Activated naive CD8-positive, alpha-beta T cell treated with anti-CD3 and anti-CD28 coated beads, Interleukin-2, amount 50 U/mL, for 24 hours (primary cell): Measurements from ENCODE around the gene CD163L1.
"Not testable (repeated sequence)": the region's sequence is repeated elsewhere in the genome, so short reads cannot be mapped to it uniquely, and the experiment has no call there.

Experiments
- ATAC-seq: fragments of 150-1000 bp; cut with Tn5 transposase; one replicate; pipeline ENCODE4 v1.10.0; 2021
- DNase-seq: peaks from one replicate; pipeline ENCODE4 v3.0.0; 2021
- H3K27ac Mint-ChIP-seq: one replicate; pipeline ENCODE4 v1.8.0; 2021; ENCODE audit warnings: mild to moderate bottlenecking, mixed read lengths
- H3K27me3 Mint-ChIP-seq: one replicate; pipeline ENCODE4 v1.8.0; 2021; ENCODE audit warnings: mixed read lengths
- H3K36me3 Mint-ChIP-seq: one replicate; pipeline ENCODE4 v1.8.0; 2021; ENCODE audit warnings: low read depth, mixed read lengths
- H3K4me1 Mint-ChIP-seq: one replicate; pipeline ENCODE4 v1.8.0; 2021; ENCODE audit warnings: mixed read lengths
- H3K4me3 Mint-ChIP-seq: one replicate; pipeline ENCODE4 v1.8.0; 2021; ENCODE audit warnings: mild to moderate bottlenecking, moderate library complexity, mixed read lengths
- H3K9me3 Mint-ChIP-seq: one replicate; pipeline ENCODE4 v1.8.0; 2021; ENCODE audit warnings: mixed read lengths

CD163L1 gene

GRCh38 chr12:7374423-7375144 is 69.4 kb downstream of the CD163L1 start:
- no peak overlapping the region for H3K4me3 Mint-ChIP-seq
- H3K27ac Mint-ChIP-seq = no peak overlapping the region
- H3K9me3 Mint-ChIP-seq = no peaks in the 10 kb centered on the region
- peak; percentile 46 for ATAC-seq
- H3K4me1 Mint-ChIP-seq = no peaks in the 10 kb centered on the region
- DNase-seq = peak; percentile 30
- H3K27me3 Mint-ChIP-seq = peaks cover 8% of the 10 kb centered on the region
- H3K36me3 Mint-ChIP-seq = no peaks in the 10 kb centered on the region

GRCh38 chr12:7373226-7373625 is 70.7 kb downstream of the CD163L1 start:
- no peaks in the 10 kb centered on the region for H3K36me3 Mint-ChIP-seq
- H3K27me3 Mint-ChIP-seq = peaks cover 5% of the 10 kb centered on the region
- H3K27ac Mint-ChIP-seq = no peak overlapping the region
- no peak for ATAC-seq
- DNase-seq = no peak
- no peak overlapping the region for H3K4me3 Mint-ChIP-seq
- H3K4me1 Mint-ChIP-seq = no peaks in the 10 kb centered on the region
- H3K9me3 Mint-ChIP-seq = no peaks in the 10 kb centered on the region

- DNase-seq = no peak
These were observed 74.7 kb downstream of the CD163L1 start for GRCh38 chr12:7369274-7369729.

GRCh38 chr12:7362734-7363133 is 81.2 kb downstream of the CD163L1 start:
- Mint-ChIP-seq H3K9me3 (no peaks in the 10 kb centered on the region), H3K27ac (no peak overlapping the region), H3K27me3 (peaks cover 12% of the 10 kb centered on the region), H3K4me3 (no peak overlapping the region), H3K4me1 (no peaks in the 10 kb centered on the region), H3K36me3 (no peaks in the 10 kb centered on the region)
- no peak for ATAC-seq
- DNase-seq = no peak

More at GRCh38 chr12:7369274-7369729, 74.7 kb downstream of the CD163L1 start:
- no peaks in the 10 kb centered on the region for H3K9me3 Mint-ChIP-seq
- H3K27ac Mint-ChIP-seq = no peak overlapping the region
- no peaks in the 10 kb centered on the region for H3K4me1 Mint-ChIP-seq
- ATAC-seq = no peak
- H3K36me3 Mint-ChIP-seq = no peaks in the 10 kb centered on the region
- peaks cover 1% of the 10 kb centered on the region for H3K27me3 Mint-ChIP-seq
- H3K4me3 Mint-ChIP-seq = no peak overlapping the region

GRCh38 chr12:7361265-7361664 is 82.7 kb downstream of the CD163L1 start:
- Mint-ChIP-seq H3K9me3 (no peaks in the 10 kb centered on the region), H3K27ac (no peak overlapping the region), H3K4me3 (no peak overlapping the region), H3K4me1 (no peaks in the 10 kb centered on the region), H3K36me3 (no peaks in the 10 kb centered on the region), H3K27me3 (peaks cover 12% of the 10 kb centered on the region)
- no peak for ATAC-seq
- no peak for DNase-seq

GRCh38 chr12:7354529-7354928 is 89.4 kb downstream of the CD163L1 start:
- Mint-ChIP-seq H3K4me1 (peaks cover 8% of the 10 kb centered on the region), H3K36me3 (no peaks in the 10 kb centered on the region), H3K4me3 (no peak overlapping the region), H3K27ac (no peak overlapping the region), H3K9me3 (no peaks in the 10 kb centered on the region), H3K27me3 (peaks cover 7% of the 10 kb centered on the region)
- DNase-seq (no peak), ATAC-seq (no peak)

- H3K4me3 Mint-ChIP-seq = no peak overlapping the region
- H3K9me3 Mint-ChIP-seq = no peaks in the 10 kb centered on the region
- no peak overlapping the region for H3K27ac Mint-ChIP-seq
- peaks cover 8% of the 10 kb centered on the region for H3K4me1 Mint-ChIP-seq
- H3K27me3 Mint-ChIP-seq = peaks cover 7% of the 10 kb centered on the region
- no peak for ATAC-seq
- no peaks in the 10 kb centered on the region for H3K36me3 Mint-ChIP-seq
- DNase-seq = no peak
These were observed 91.3 kb downstream of the CD163L1 start for GRCh38 chr12:7352661-7353060.

GRCh38 chr12:7351177-7351576 is 92.8 kb downstream of the CD163L1 start:
- Mint-ChIP-seq H3K4me3 (no peak overlapping the region), H3K9me3 (peaks cover 4% of the 10 kb centered on the region), H3K27ac (no peak overlapping the region), H3K27me3 (peaks cover 7% of the 10 kb centered on the region), H3K4me1 (peaks cover 15% of the 10 kb centered on the region), H3K36me3 (no peaks in the 10 kb centered on the region)
- DNase-seq (no peak), ATAC-seq (peak; percentile 28)

GRCh38 chr12:7349418-7349817 is 94.5 kb downstream of the CD163L1 start:
- Mint-ChIP-seq H3K4me3 (no peak overlapping the region), H3K36me3 (no peaks in the 10 kb centered on the region), H3K27me3 (peaks cover 7% of the 10 kb centered on the region), H3K27ac (no peak overlapping the region), H3K9me3 (peaks cover 11% of the 10 kb centered on the region), H3K4me1 (peaks cover 16% of the 10 kb centered on the region)
- DNase-seq = no peak
- no peak for ATAC-seq

- H3K27me3 Mint-ChIP-seq = peaks cover 4% of the 10 kb centered on the region
- H3K4me1 Mint-ChIP-seq = peaks cover 16% of the 10 kb centered on the region
- no peaks in the 10 kb centered on the region for H3K36me3 Mint-ChIP-seq
- DNase-seq = no peak
- peaks cover 18% of the 10 kb centered on the region for H3K9me3 Mint-ChIP-seq
- H3K27ac Mint-ChIP-seq = peak overlapping the region; percentile 18
- peak overlapping the region; percentile 13 for H3K4me3 Mint-ChIP-seq
- no peak for ATAC-seq
These were observed 97.3 kb downstream of the CD163L1 start for GRCh38 chr12:7346551-7347225.

GRCh38 chr12:7344833-7345606 is 98.9 kb downstream of the CD163L1 start:
- Mint-ChIP-seq H3K27me3 (peaks cover 2% of the 10 kb centered on the region), H3K4me1 (peaks cover 8% of the 10 kb centered on the region), H3K27ac (no peak overlapping the region), H3K36me3 (no peaks in the 10 kb centered on the region), H3K4me3 (no peak overlapping the region), H3K9me3 (peaks cover 18% of the 10 kb centered on the region)
- ATAC-seq (no peak), DNase-seq (no peak)

- H3K4me3 Mint-ChIP-seq = no peak overlapping the region
- no peaks in the 10 kb centered on the region for H3K36me3 Mint-ChIP-seq
- no peak overlapping the region for H3K27ac Mint-ChIP-seq
- H3K27me3 Mint-ChIP-seq = peaks cover 4% of the 10 kb centered on the region
- peaks cover 4% of the 10 kb centered on the region for H3K4me1 Mint-ChIP-seq
- DNase-seq (no peak), ATAC-seq (no peak)
- H3K9me3 Mint-ChIP-seq = peaks cover 7% of the 10 kb centered on the region
These were observed 104.3 kb downstream of the CD163L1 start for GRCh38 chr12:7339675-7340074.

- H3K36me3 Mint-ChIP-seq, H3K27ac Mint-ChIP-seq, H3K9me3 Mint-ChIP-seq, DNase-seq, H3K4me3 Mint-ChIP-seq, H3K27me3 Mint-ChIP-seq, H3K4me1 Mint-ChIP-seq, ATAC-seq: not testable (repeated sequence)
These were observed 106.2 kb downstream of the CD163L1 start for GRCh38 chr12:7337790-7338189.

- peaks cover 13% of the 10 kb centered on the region for H3K27me3 Mint-ChIP-seq
These were observed 116.0 kb downstream of the CD163L1 start for GRCh38 chr12:7327918-7328317.

GRCh38 chr12:7324176-7324575 is 119.8 kb downstream of the CD163L1 start:
- Mint-ChIP-seq H3K9me3 (no peaks in the 10 kb centered on the region), H3K27ac (no peak overlapping the region), H3K36me3 (no peaks in the 10 kb centered on the region), H3K4me3 (no peak overlapping the region), H3K27me3 (peaks cover 10% of the 10 kb centered on the region), H3K4me1 (no peaks in the 10 kb centered on the region)
- DNase-seq = no peak
- ATAC-seq = no peak

More at GRCh38 chr12:7327918-7328317, 116.0 kb downstream of the CD163L1 start:
- DNase-seq (no peak), ATAC-seq (no peak)
- no peak overlapping the region for H3K27ac Mint-ChIP-seq
- no peaks in the 10 kb centered on the region for H3K36me3 Mint-ChIP-seq
- no peaks in the 10 kb centered on the region for H3K4me1 Mint-ChIP-seq
- H3K9me3 Mint-ChIP-seq = peaks cover 7% of the 10 kb centered on the region
- no peak overlapping the region for H3K4me3 Mint-ChIP-seq
